ENCODE measurements around the gene NLRC5. TPM values are rescaled to one million over a fixed set of nuclear protein-coding genes. Genes with fewer than 3 reads are reported as not detected.

The NLRC5 gene
- total RNA-seq, 4 donors from 2014 or later, result 18.0 to 139 (median 30.6) TPM

DNA sequence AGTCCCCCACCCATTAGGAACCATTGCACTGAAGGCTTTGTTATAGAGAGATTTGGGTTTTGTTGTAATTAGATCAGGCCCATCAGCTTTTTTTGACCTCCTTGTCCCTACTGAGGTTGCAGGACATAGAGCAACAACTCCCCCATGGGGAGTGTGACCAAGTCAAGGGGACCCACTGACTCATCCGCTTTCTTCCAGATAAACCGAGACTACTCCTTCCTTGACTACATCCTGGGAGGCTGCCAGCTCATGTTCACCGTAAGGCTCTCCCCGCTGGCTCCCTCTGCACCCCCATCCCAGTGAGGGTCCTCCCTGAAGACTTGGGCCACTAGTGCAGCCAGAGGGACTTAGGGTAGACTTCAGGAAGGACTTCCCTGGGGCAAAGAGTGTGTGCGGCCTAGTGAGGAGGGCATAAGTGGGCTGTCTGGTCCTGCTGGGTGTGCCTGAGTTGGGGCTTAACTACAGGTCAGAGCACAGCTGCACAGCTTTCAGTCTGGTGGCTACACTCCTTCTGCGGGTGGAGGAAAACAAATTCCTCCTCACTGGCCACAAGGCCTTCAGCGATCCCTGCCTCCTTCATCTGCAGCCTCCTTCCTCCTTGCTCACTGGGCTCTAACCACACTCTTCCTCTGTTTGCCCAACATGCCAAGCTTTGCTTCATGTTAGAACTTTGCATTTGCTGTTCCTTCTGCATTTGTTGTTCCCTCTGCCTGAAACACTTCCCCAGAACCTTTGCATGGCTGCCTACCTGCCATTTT lies 134.0 kb downstream of the NLRC5 start:
- no peak for TF ChIP-seq CTCF (IDR thresholded peaks at IDR 0.05; ENCODE audit: low read depth)

DNA sequence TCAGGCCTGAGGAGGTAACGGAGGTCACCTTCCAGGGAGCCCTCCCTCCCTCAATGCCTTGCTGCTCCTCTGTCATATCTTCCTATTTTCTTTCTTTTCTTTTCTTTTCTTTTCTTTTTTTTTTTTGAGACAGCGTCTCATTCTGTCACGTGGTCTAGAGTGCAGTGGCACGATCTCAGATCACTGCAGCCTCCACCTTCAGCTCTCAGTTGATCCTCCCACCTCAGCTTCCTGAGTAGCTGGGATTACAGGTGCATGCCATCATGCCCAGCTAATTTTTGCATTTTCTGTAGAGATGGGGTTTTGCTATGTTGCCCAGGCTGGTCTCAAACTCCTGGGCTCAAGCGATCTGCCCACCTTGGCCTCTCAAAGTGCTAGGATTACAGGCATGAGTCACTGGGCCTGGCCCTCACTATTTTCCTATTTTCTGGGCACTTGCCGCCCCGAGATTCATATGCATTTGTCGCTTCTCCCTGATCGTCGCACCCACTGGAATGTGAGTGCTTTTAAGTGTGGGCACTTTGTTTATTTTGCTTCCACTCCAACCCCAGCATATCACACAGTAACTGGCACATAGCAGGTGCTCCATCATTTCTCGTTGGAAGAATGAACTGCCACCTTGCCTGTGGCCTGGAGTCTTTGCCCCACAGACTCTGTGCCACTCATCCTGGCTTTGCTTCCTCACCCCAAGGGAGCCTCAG lies 134.8 kb downstream of the NLRC5 start:
- TF ChIP-seq CTCF (IDR thresholded peaks at IDR 0.05; ENCODE audit: low read depth), result no peak

- no peak for TF ChIP-seq CTCF (IDR thresholded peaks at IDR 0.05; ENCODE audit: low read depth)
Observed at GRCh38 chr16:57125376-57125775, 136.0 kb downstream of the NLRC5 start.

- no peak for TF ChIP-seq CTCF (IDR thresholded peaks at IDR 0.05; ENCODE audit: low read depth)
Observed at GRCh38 chr16:57125969-57126368, 136.6 kb downstream of the NLRC5 start.

GRCh38 chr16:57126411-57126810 lies 137.1 kb downstream of the NLRC5 start:
- TF ChIP-seq CTCF (IDR thresholded peaks at IDR 0.05; ENCODE audit: low read depth), result no peak

DNA sequence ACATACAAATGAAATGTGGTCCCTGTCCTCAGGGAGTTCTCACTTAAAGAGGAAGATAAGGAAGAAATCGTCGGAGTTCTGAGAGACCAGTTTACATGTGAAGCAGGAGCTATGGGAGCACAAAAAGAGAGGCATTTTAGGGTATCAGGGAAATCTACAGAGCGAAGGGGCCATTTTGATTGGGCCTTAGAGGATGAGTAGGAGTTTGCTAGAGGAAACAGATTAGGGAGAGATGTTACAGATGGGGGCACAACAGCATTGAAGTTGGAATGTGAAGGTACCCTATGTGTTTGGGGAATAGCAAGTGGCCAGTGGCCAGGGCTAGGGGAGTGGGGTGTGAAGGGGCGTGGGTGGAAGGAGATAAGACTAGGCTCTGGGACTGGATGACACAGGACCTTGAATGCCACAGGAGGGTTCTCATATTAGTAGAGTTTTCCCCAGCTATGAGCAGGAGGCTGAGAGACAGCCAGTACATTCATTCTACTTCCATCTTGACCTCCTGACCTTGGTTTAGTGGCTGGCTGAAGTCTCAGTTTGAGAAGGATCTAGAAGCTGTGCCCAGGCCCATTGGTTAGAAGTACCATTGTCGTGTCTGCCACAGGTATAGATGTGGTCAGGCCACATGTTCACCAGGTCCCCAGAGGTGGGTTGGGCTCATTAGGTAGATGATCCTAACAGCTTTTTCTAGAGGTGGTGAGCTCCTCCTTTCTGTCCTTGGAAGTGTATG lies 137.8 kb downstream of the NLRC5 start:
- no peak for TF ChIP-seq CTCF (IDR thresholded peaks at IDR 0.05; ENCODE audit: low read depth)

DNA sequence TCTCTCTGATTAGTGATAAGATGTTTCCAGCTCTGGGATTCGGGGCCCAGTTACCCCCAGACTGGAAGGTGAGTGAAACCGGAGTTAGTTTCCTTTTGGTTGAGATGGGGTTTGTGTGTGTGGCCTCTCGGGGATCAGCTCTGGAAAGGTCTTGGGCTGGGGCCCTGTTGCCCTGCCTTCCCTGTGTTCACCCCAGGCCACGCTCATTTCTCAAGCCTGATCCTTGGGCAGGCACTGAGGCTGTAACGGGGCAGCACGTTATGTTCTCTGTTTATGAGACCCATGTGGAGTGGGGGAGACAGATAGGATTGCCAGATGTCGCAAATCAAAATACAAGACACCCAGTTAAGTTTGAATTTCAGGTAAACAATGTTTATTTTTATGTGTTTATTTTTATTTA lies 138.5 kb downstream of the NLRC5 start:
- no peak for TF ChIP-seq CTCF (IDR thresholded peaks at IDR 0.05; ENCODE audit: low read depth)

All from subcutaneous adipose tissue (tissue), 4 donors.